GM12891 (cell line): ENCODE results near the gene ATF3.

Experiments
- PAX5 ChIP-seq: IDR thresholded peaks from 2 replicates; pipeline ENCODE4 v1.6.1; 2011; ENCODE audit warnings: low read length, moderate library complexity, mild to moderate bottlenecking; ENCODE audit not compliant: insufficient read depth, severe bottlenecking
- POLR2A ChIP-seq: IDR thresholded peaks from 2 replicates; pipeline ENCODE4 v1.6.1; 2011; ENCODE audit warnings: low read depth, low read length, control low read depth
- POLR2AphosphoS5 ChIP-seq: IDR thresholded peaks from 2 replicates; pipeline ENCODE4 v1.6.1; 2011; ENCODE audit warnings: low read depth, low read length, control low read depth
- POU2F2 ChIP-seq: IDR thresholded peaks from 2 replicates; pipeline ENCODE4 v1.6.1; 2011; ENCODE audit warnings: low read depth, mild to moderate bottlenecking, control low read depth, low read length, moderate library complexity
- SPI1 ChIP-seq: IDR thresholded peaks from 2 replicates; pipeline ENCODE4 v1.6.1; 2011; ENCODE audit warnings: low read depth, low read length, control low read depth
- TAF1 ChIP-seq: IDR thresholded peaks from 2 replicates; pipeline ENCODE4 v1.6.1; 2011; ENCODE audit warnings: low read depth, low read length, control low read depth

GRCh38 chr1:212651977-212652376, 43.4 kb downstream of the ATF3 start:
- TF ChIP-seq POLR2A (no peak), TAF1 (no peak), POLR2AphosphoS5 (no peak), POU2F2 (no peak), SPI1 (no peak), PAX5 (no peak)
